EH (cell line): ENCODE data around the gene MAD1L1.
"Not testable (repeated sequence)": the region's sequence is repeated elsewhere in the genome, so short reads cannot be mapped to it uniquely, and the experiment has no call there.

Source experiments
- DNase-seq: peaks from one replicate; pipeline ENCODE4 v3.0.0-alpha.2; 2015; ENCODE audit warnings: low read depth

MAD1L1 gene

DNA sequence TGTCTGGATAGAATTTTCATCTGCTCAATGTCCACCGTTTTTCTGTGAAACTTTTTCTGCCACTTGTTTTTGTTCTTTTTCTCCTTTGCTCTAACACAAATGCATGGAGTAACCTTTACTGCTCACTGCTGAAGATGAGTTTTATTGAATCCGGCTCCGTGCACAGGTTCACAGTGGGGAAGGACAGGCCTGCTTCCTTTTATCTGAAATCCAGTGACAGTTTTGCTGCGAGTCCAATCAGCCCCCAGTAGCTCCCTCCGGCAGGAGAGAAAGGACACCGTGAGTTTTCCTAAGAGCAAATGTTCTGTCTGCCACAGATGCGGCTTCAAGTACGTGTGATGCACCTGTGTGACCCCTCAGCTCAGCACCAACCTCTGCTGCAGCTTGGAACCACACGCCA, 246.8 kb downstream of the MAD1L1 start:
- DNase-seq = no peak

DNA sequence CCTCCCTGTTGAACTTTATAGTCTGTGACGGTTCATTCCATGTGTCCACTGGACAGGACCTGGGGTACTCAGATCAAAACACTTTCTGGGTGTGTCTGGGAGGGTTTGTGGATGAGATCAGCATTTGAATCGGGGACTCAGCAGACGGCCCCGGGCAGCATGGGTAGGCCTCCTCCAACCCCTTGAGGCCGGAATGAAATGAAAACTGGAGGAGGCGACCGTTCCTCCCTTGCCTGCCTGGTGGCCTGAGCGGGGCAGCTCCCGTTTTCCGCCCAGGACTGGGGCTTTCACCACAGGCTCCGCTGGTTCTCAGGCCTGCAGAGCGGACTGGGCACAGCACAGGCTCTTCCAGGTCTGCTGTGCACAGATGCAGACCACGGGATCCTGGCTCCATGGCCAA, 247.7 kb downstream of the MAD1L1 start:
- no peak for DNase-seq

GRCh38 chr7:1981878-1982230, 250.9 kb downstream of the MAD1L1 start:
- no peak for DNase-seq

- DNase-seq = no peak
Measured at GRCh38 chr7:1981201-1981877, 251.4 kb downstream of the MAD1L1 start.

- DNase-seq = no peak
Measured at GRCh38 chr7:1979591-1980560, 252.9 kb downstream of the MAD1L1 start.

GRCh38 chr7:1978656-1979590, 253.8 kb downstream of the MAD1L1 start:
- no peak for DNase-seq

GRCh38 chr7:1977876-1978441, 254.8 kb downstream of the MAD1L1 start:
- no peak for DNase-seq

DNA sequence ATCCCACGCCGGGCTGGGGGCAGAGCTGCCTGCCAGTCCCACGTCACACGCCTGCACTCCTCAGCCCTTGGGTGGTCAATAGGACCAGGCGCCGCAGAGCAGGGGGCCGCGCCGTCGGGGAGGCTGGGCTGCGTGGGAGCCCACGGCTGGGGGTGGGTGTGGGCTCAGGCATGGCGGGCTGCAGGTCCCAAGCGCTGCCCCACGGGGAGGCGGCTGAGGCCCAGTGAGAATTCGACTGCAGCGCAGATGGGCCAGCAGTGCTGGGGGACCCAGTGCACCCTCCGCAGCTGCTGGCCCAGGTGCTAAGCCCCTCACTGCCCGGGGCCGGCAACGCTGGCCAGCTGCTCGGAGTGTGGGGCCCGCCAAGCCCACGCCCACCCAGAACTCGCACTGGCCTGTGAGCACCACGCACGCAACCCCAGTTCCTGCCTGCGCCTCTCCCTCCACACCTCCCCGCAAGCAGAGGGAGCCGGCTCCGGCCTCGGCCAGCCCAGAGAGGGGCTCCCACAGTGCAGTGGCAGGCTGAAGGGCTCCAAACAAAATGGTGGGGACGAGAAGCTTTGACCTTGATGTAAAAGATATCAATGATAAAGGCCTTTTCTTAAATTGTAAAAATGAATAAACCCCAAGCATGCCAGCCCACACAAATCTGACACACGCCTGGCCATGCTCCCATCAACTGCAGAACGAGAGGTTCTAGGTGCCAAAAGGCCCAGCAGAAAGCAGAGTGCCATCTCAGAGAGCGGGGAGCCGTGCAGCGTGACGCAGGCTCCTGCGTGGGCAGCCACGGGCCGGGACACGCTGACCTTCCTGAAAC, 255.5 kb downstream of the MAD1L1 start:
- DNase-seq = no peak

GRCh38 chr7:1976521-1976920, 256.2 kb downstream of the MAD1L1 start:
- not testable (repeated sequence) for DNase-seq

- no peak for DNase-seq
Measured at GRCh38 chr7:1975581-1975980, 257.2 kb downstream of the MAD1L1 start.

- DNase-seq = no peak
Measured at GRCh38 chr7:1975179-1975578, 257.6 kb downstream of the MAD1L1 start.

GRCh38 chr7:1974290-1975101, 258.2 kb downstream of the MAD1L1 start:
- no peak for DNase-seq

DNA sequence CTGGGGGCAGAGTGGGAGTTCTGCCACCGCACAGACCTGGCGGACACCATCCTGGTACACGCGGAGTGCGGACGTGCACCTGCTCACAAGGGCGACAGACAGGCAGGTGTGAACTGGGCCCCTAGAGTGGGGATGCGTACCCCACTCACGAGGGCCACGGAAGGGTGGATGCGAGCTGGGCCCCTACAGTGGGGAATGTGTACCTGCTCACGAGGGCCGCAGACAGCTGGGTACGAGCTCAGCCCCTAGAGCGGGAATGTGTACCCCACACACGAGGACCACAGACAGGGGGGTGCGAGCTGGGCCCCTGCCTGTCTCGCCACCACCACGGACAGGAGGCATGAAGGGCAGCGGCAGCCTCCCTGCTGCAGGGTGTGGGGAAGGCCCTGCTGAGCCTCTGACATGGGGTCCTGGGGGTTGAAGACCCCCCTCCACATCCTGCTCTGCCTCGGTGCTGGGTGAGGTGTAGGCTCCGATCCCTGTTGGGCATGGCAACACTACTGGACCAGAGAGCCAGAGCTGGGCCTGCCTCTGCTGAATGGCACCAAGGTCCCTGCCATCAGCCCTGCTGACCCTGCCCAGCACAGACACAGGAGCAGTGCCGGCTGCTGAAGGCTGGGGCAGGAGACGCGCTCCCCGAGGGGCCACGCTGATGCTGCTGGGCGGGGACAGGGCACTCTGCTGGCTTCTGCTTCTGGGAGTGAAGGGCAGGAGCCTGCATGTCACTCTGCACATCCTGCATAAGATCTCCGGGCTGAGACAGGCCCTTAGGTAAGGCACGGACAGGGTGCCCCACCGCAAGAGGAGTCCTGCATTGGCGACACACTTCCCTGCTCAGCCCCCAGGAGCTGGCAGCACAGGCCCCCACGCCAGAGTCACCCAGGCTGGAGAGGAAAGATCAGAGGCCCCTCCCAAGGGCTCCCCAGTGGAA, 259.2 kb downstream of the MAD1L1 start:
- no peak for DNase-seq

- DNase-seq = no peak
Measured at GRCh38 chr7:1972744-1973143, 260.0 kb downstream of the MAD1L1 start.

DNA sequence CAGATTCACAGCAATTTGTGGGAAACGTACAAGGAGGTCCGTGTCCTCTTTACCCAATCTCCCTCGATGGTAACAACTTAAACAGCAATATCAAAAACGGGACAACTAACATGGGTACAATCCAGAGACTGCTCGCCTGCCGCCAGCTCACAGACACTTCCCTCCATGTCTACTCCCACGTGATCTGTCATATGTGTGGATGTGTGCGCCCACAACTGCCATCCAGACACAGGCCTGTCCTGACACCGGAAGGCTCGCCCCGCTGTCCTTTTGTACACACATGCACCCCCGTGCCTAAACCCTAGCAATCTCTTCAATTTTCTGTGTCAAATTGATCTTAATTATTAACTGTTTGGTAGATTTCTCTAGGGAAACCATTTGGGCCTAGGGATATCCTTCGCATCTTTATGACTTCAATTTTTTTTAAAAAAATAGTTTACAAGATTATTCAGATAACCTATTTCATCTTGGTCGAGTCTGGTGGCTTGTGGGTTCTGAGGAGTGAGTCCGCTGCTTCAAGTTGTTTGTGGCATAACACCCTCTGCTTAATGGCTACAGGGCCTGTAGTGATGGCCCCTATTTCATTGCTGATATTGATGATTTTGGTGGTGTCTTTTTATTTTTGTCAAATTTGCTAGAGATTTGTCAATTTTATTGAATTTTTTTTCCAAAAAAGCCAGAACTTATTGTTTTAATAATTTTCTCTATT, 260.6 kb downstream of the MAD1L1 start:
- no peak for DNase-seq

DNA sequence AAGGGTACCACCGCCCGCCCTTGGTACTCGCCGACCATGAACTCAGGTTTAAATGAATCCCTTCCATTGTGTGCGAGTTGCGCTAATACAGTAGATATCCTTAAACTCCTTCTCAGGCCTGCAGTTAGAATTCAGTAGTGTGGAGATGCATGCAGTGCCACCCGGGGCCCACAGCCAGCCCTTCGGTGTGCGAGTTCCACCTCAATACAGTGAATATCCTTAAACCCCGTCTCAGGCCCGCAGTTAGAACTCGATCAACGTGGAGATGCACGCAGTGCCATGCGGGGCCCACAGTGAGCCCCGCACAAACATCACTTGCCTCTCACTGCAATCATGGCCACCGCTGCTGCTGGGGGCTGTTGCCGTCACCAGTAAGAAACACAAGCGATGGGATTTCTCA, 261.9 kb downstream of the MAD1L1 start:
- no peak for DNase-seq

- not testable (repeated sequence) for DNase-seq
Measured at GRCh38 chr7:1970285-1970660, 262.5 kb downstream of the MAD1L1 start.
